GM21367 (cell line): ENCODE measurements around the gene ZNF599.
A peak's percentile ranks its signal among the peaks of the same experiment; 100 is the strongest.

Source experiments
- ATAC-seq: cut with Tn5 transposase; IDR thresholded peaks from one replicate; pipeline ENCODE4 v1.9.1; 2021; ENCODE audit not compliant: unreplicated experiment

The ZNF599 gene

DNA sequence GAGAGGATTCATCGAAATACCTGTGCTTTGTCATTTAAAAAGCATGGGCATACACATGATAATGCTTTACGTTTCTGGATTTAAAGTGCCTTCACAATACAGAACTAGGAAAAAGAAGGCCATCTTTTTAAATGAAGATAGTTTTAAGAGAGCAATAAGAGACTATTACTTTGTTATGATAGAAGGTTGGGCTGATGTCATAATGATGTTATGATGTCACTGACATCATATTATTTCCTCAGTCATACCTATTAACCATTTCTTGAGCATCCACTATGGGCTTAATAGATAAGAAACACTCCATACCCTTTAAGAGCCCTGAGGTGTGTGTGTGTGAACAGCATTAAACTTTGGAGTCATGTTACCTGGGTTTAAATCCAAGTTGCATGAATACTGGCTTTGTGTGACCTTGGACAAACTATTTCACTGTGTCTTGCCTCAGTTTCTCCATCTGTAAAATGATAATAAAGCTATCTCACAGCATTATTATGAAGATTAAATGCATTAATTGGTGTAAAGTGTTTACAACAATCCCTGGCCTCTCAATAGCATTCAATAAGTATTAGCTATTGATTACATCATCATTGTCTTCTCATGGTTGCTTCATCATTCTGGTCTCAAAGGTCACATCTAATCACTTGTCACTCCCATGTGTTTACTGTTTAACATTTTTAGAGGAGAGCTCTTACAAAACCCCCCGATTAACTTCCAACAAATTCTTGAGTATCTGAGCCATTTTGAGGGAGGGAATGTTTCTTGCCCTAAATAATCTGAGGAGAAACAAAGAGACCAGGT, 27.9 kb downstream of the ZNF599 start:
- ATAC-seq: no peak

DNA sequence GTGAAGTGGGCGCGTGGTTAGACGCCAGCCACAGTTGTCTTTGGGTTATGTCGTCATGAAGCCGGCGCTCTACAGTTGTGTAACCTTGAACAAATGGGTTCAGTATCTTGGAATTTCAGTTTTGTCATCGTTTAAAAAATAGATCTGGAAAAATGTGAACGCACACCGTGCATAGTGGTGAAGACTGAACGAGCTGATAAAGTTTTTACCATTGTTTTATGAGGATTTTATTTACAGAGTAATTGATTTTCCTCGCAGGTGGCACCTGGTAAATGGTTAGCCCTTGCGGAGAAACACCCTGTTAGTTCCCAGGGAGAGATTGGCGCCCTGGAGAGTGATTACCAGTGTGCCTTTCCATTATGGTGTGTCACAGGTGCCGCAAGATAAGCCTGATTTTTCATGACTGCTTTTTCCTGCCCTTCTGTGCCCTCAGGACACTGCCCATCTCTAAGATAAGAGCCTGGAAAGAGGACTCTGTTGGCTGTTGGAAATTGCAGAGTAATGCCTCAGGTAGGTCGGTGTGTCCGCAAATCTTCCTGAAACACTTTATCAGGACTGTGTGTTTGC, 38.4 kb downstream of the ZNF599 start:
- ATAC-seq: no peak

DNA sequence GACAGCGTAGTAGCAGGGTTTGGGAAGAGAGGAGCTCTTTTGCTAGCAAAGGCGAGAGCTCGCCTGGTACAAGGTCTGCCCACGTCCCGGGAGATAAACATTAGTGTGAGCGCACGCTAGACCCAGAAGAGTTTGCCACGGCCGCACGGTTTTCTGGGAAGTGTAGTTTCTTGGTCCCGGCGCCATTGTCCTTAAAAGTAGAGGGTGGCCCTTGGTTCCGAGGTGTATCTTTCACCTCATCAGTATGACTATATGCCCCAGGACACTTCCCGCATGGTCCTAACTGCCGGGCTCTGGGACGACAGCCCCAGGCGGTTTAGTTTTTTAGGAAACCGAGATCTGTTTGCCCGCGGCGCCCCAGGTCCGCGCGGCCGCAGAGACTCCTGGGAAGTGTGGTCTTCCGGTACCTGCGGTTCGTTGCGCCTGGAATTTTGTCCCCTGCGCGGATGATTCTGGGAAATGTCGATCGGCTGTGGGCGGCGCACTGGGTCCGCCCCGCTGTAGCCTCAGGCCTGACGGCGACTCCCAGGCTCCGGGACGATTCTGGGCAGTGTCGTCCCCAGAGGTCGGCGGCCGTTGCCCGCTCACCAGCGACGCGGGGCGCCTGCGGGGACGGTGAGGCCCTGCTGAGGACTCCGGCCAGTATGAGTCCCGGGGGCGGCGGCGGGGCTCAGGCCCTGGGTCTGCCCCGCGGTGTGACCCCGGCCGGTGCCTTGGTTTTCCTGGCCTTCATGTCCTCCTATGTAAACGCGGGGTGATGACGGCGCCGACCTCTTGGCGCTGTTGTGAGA, 39.1 kb downstream of the ZNF599 start, which contains the start of gene ZNF181:
Gene ZNF181, plus strand, starts transcription at position 498 of the 791 bp plus-strand sequence. CDS start 795 bp downstream, outside the sequence.
- ATAC-seq: peak; percentile 80

DNA sequence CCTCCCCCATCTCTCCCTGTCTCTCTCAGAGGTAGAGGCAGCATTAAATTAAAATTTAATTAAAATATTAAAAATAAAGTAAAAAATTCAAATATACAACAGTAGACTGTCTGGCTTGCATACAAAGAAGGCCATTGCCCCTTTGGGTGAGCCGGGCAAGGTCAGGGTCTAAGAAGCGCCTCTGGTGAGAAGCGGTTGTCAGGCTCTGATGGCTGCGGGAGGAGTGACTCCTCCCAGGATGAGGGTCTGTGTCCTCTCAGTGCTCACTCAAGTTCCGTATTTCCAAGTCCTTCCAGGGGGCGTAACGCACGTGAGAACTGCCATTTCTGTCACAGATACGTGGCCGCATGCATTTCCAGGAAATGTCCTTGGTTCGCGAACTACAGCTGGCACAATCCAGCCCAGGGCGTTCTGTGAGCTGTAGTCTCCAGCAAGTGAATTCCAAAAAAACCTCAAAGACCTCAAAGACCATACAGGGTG, 39.7 kb downstream of the ZNF599 start:
- peak; percentile 11 for ATAC-seq

DNA sequence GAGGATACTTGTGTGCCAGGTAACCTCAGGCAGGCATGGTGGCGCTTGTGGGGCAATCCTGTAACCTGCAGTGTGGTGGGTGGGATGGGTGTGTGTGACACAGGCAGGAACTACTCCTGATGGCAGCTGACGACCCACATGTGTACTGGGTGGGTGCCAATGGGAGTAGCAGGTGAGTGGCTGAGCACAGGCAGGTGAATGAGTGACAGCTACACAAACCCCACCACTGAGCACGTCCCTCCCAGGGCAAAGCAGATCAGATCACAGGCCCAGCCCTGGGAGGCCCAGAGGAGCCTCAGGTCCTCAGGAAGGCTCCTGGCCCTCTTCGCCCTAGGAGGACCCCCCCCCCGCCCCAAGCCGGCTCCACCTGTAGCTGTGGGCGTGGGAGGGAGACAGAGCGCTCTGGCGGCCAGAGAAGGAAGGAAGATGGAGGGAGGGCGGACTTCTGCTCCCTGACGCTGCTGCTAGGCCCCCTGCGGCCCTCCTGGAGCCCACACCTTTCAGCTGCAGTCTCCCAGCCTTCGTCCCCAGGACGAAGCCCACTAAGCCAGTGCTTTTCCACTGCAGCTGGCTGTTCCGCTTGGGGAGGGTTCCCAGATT, 40.3 kb downstream of the ZNF599 start:
- ATAC-seq: no peak

DNA sequence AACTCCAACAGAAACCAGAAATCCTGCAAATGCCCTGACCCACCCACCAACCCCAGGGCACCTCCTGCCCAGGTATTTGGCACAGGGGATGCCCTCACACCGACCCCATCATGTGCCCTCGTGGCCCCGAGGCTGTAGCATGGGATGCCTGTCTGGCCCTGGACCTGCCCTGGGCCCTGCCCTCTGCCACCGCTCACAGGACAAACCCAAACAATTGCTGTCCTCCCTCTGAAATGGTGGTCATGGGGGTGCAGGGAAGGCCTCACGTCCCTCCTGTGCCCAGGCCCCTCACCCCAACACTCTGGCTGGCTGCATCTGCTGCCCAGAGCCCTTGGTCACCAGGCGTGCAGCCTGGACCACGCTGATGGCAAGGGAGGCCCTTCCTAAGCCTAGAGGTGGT, 41.1 kb downstream of the ZNF599 start:
- ATAC-seq: no peak

DNA sequence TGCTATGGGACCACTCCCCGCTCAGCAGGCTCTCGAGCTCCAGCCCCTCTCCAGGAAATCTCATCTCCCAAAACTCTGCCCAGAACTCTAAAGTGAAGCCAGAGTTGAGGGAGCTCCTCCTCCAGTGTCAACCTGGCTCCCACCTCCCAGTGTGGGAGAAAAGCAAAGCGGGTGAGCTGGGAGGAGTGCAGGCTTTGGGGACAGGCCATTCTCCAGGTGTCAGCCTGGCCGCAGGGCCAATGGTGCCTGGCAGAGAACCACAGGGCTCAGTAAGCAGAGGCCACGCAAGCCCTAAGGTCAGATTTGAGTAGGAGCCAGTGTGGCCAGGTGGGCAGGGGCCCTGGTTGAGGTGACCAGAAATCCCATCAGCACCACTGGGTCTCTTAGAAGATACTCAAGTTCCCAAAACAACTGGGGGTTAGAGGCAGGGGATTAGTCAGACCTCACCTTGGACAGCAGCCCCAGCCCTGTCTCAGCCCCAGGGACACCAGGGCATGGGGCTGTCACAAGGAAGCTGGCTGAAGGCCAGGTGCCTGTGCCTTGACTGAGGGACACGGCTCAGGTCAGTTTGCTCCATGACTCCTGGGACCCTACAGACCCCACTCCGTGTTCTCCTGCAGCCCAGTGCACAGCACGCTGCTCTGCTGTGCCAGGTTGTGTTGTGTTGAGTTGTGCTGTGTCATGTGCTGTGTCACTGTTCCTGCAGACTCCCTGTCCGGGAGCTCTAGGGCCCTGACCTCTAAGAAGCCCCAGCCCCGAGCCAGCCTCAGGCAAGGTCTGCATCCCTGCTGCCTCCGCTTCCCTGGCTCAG, 41.8 kb downstream of the ZNF599 start:
- ATAC-seq: no peak

DNA sequence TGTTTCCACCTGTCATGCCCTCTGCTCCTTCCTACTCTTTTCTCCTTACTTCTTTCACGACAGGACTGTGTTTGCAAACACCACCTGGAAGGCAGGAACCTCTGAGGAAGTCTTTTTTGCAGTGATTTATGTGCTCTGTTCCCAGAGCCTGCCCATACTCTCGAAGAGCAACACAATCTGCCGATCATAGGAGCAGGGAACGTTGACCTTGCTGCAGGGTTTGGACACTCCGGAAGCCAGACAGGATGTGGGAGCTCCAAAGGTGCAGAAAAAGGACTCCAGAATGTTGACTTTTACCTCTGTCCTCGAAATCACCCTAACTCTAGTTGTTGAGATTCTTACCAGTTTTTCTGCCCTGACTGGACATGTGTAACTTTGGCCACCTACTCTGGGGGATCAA, 47.6 kb downstream of the ZNF599 start:
- ATAC-seq: no peak

DNA sequence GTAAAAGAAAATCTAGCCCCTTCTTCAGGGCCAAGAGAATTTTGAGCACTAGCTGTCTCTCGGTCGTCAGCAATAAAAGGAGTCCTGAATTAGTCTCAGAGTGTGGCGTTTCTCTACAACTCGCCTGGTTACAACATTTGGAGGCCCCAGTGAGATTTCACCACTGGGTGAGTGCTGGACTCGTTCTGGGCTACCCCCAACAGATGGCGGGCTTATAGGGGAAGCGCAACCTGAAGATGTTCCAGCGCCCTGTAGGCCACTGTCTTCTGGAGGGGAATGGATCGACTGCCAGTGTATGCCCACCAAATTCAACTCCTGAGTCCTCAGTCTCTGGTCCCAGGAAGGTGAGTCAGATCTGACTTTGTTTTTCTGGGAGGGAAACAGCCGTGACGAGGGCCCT, 50.7 kb downstream of the ZNF599 start:
- ATAC-seq: no peak

DNA sequence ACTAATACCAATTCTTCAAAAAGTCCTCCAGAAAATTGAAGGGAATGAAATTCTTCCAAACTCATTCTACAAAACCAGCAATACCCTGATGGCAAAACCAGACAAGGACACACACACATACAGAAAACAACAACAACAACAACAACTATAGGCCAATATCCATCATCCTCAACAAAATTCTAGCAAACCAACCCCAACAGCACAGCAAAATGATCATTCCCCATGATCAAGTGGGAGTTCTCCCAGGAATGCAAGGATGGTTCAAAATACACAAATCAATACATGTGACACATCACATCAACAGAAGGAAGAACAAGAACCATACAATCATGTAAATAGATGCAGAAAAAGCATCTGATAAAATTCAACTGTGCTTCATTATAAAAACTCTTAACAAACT, 57.7 kb downstream of the ZNF599 start:
- ATAC-seq: no peak

DNA sequence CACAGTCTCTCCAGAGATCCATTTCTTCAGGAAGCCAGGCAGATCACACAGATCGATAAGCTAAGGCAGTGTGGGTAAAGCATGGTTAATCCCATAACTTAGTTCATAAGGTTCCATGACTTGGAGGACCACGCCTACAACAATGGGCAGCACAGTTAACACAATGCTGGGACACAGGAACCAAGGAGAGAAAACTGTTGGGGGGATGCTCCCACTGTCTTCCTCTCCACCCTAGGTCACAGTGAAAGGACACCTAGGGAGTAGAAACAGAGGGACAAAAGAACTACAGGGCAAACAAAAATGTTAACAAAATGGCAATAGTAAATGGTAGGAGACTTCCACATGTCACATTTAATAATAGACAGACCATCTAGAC, 59.8 kb downstream of the ZNF599 start:
- ATAC-seq: no peak

DNA sequence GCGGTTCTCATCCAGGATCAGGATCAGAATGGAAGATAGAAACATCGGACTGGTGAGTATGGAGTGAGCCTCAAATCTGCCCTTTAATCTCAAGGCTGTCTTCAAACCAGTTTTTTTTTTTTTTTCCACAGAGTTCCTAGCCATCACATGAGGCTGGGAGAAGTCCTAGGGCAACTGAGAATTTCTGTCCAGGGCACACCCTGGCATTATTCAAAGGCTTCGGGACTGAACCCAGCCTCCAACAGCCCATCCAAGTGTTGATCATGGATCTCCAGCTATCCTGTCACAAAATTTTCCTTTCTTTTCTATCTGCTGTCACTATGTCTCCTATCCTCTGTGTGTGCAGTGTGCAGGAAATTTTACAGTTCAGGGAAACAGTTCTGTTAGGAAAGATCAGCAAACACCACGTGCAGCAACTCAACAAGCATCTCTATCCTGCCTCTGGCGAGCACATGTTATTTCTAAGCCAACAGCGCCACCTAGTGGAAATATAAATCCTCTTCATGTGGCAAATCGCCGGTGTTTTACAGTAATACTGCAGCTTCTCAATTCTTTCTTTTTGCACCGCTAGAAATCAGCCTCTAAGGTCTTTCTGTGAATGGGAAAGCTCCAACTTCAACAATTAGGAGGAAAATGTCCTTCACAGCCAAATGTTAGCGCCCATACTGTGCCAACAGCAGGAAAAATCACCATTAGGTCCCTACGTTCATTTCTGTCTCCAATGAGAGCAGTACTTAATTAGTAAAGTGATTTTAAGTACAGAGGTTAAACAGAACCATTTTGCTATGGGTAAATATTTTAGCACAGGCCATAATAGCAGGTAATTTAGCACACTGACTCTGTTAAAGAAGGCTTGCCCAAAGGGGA, 60.4 kb downstream of the ZNF599 start:
- no peak for ATAC-seq

DNA sequence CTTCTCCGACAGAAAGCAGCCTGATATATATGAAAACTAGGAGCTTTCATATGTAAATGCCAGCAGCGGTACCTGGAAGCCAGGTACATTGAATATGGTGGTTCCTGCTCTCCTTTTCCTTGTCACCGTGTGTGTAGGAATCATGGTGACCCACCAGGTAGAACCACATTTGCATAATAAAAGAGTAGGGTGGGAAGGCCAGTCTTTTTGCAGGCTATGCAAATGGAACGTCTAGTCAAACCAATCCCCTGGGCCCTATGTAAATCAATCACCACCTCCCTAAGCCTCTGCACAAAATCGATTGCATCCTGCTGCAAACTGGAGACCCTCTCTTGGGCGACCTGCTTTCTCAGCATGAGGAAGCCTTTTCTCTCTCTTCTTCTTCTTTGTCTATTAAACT, 61.1 kb downstream of the ZNF599 start:
- ATAC-seq: no peak
